ENCODE measurements around the gene CMTM6. TPM values are rescaled to one million over a fixed set of nuclear protein-coding genes. Genes with fewer than 3 reads are reported as not detected.

CMTM6 gene
- total and polyA plus RNA-seq, 2 donors: 46.3 to 56.2 TPM

Other genes starting within 250 kb of the CMTM6 start
- 12.5 TPM for gene CMTM7, start 111.0 kb downstream of the CMTM6 start, total RNA-seq
- 45.7 TPM for gene CMTM7, start 111.0 kb downstream of the CMTM6 start, polyA plus RNA-seq
- 28.4 TPM for gene DYNC1LI1, start 68.0 kb upstream of the CMTM6 start, total RNA-seq
- 29.2 TPM for gene DYNC1LI1, start 68.0 kb upstream of the CMTM6 start, polyA plus RNA-seq
- 41.6 TPM for gene CNOT10, start 182.3 kb upstream of the CMTM6 start, total RNA-seq
- 28.9 TPM for gene CNOT10, start 182.3 kb upstream of the CMTM6 start, polyA plus RNA-seq

All from thymus (tissue), 2 donors.